Fibroblast of villous mesenchyme (primary cell): ENCODE results near the gene IL18BP. TPM values are rescaled to one million over a fixed set of nuclear protein-coding genes. Genes with fewer than 3 reads are reported as not detected.

Experiments used
- DNase-seq: peaks from one replicate; pipeline ENCODE4 v3.0.0-alpha.2; 2010; ENCODE audit warnings: low read depth
- H3K4me3 ChIP-seq: 2 replicates; pipeline ENCODE4 v1.5.1; 2011; ENCODE audit warnings: low read depth, mild to moderate bottlenecking, low read length
- CTCF ChIP-seq: IDR thresholded peaks from 2 replicates; pipeline ENCODE4 v1.5.1; 2012; ENCODE audit warnings: low read depth, mild to moderate bottlenecking, low read length; ENCODE audit not compliant: insufficient read depth
- total RNA-seq: library from RNA; depleted of rRNA; stranded (reverse); fragments of >200 nt; gene quantifications from 2 replicates; pipeline ENCODE4 v1.2.3, GENCODE V29; 2012

IL18BP gene
- total RNA-seq, 1 donor: 2.6 TPM

- no peak for DNase-seq
- H3K4me3 ChIP-seq: no peak overlapping the region
- TF ChIP-seq CTCF: no peak
Measured at GRCh38 chr11:71964641-71965040, 34.1 kb upstream of the IL18BP start.

- TF ChIP-seq CTCF: no peak
Measured at GRCh38 chr11:71971680-71972079, 27.0 kb upstream of the IL18BP start.

GRCh38 chr11:71976551-71976950 lies 22.2 kb upstream of the IL18BP start:
- no peak for TF ChIP-seq CTCF
- DNase-seq: no peak
- no peak overlapping the region for H3K4me3 ChIP-seq

More at GRCh38 chr11:71971680-71972079, 27.0 kb upstream of the IL18BP start:
- no peak overlapping the region for H3K4me3 ChIP-seq
- DNase-seq: no peak

GRCh38 chr11:71977090-71977489 lies 21.6 kb upstream of the IL18BP start:
- H3K4me3 ChIP-seq: no peak overlapping the region
- DNase-seq: no peak
- no peak for TF ChIP-seq CTCF

GRCh38 chr11:71977743-71978418 lies 20.8 kb upstream of the IL18BP start:
- no peak overlapping the region for H3K4me3 ChIP-seq
- DNase-seq: peak; percentile 58
- peak; percentile 75 for TF ChIP-seq CTCF

- no peak overlapping the region for H3K4me3 ChIP-seq
- TF ChIP-seq CTCF: no peak
Measured at GRCh38 chr11:71979094-71979493, 19.6 kb upstream of the IL18BP start.

GRCh38 chr11:71979602-71980001 lies 19.1 kb upstream of the IL18BP start:
- no peak for TF ChIP-seq CTCF
- H3K4me3 ChIP-seq: no peak overlapping the region
- no peak for DNase-seq

More at GRCh38 chr11:71979094-71979493, 19.6 kb upstream of the IL18BP start:
- no peak for DNase-seq
